NT2/D1 (cell line): ENCODE results near the gene TM4SF5.

ENCODE experiments used
- SUZ12 ChIP-seq: IDR thresholded peaks from 2 replicates; pipeline ENCODE4 v1.6.1; 2011; ENCODE audit not compliant: insufficient read length, insufficient read depth; ENCODE audit errors: extremely low read depth
- ZNF274 ChIP-seq: IDR thresholded peaks from 2 replicates; pipeline ENCODE4 v1.6.1; 2011; ENCODE audit warnings: mild to moderate bottlenecking, low read depth, low read length

DNA sequence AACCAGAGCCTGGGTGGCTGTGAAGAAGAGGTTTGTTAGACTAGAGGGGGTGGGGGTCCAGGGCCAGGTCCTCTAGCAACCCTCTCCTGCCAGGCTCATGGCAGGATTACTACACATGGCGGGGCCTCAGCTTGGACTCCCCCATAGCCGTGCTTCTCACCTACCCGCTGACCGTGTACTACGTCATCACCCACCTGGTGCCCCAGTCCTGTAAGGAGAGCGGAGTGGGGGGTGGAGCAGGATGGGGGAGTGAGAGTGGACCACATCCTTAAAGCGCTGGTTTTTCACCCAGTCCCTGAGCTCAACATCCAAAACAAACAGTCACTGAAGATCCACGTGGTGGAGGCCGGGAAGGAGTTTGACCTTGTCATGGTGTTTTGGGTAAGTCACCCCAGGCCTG lies 27.8 kb upstream of the TM4SF5 start:
- no peak for TF ChIP-seq ZNF274
- no peak for TF ChIP-seq SUZ12
